ENCODE results near the gene NEK11. TPM values are rescaled to one million over a fixed set of nuclear protein-coding genes. Genes with fewer than 3 reads are reported as not detected.

The NEK11 gene
- total RNA-seq, 1 donor from 2014 or later: 9.6 TPM

DNA sequence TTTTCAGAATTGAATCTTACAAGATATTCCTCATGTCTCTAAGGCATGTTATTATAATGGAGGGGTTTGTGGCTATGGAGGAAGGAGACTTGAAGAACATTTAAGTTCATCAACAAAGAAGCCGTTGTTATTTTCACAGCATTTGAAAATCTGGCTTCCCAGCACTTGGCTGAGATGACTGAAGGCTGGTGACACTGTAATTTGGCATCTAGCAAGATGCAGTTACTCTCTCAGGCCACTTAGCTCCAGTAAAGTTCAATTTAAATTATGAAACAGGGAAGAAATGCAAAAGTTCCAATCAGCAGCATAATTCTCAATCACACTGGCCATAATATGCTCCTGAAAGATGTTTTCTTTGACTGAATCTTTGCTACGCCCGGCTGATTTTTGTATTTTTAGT lies 215.5 kb downstream of the NEK11 start:
- H3K36me3 Mint-ChIP-seq (ENCODE audit: low read depth, unreplicated experiment): no peaks in the 10 kb centered on the region
- no peaks in the 10 kb centered on the region for H3K4me1 Mint-ChIP-seq (ENCODE audit: unreplicated experiment)
- H3K4me3 Mint-ChIP-seq (ENCODE audit: unreplicated experiment): no peak overlapping the region
- H3K27ac Mint-ChIP-seq (ENCODE audit: unreplicated experiment): no peak overlapping the region
- no peaks in the 10 kb centered on the region for H3K27me3 Mint-ChIP-seq (ENCODE audit: unreplicated experiment)
- H3K9me3 Mint-ChIP-seq (ENCODE audit: unreplicated experiment): no peaks in the 10 kb centered on the region
- DNase-seq (ENCODE audit: low spot score): no peak
- TF ChIP-seq CTCF (IDR thresholded peaks at IDR 0.05; ENCODE audit: unreplicated experiment): no peak

GRCh38 chr3:131250466-131250865 lies 223.8 kb downstream of the NEK11 start:
- Mint-ChIP-seq H3K36me3 (ENCODE audit: low read depth, unreplicated experiment) (peaks cover 4% of the 10 kb centered on the region), H3K4me1 (ENCODE audit: unreplicated experiment) (no peaks in the 10 kb centered on the region), H3K9me3 (ENCODE audit: unreplicated experiment) (peaks cover 4% of the 10 kb centered on the region), H3K27me3 (ENCODE audit: unreplicated experiment) (no peaks in the 10 kb centered on the region), H3K4me3 (ENCODE audit: unreplicated experiment) (no peak overlapping the region), H3K27ac (ENCODE audit: unreplicated experiment) (no peak overlapping the region)
- TF ChIP-seq CTCF (IDR thresholded peaks at IDR 0.05; ENCODE audit: unreplicated experiment): no peak
- DNase-seq (ENCODE audit: low spot score): no peak

GRCh38 chr3:131260525-131260924 lies 233.8 kb downstream of the NEK11 start:
- DNase-seq (ENCODE audit: low spot score): no peak
- no peak for TF ChIP-seq CTCF (IDR thresholded peaks at IDR 0.05; ENCODE audit: unreplicated experiment)
- H3K27ac Mint-ChIP-seq (ENCODE audit: unreplicated experiment): no peak overlapping the region
- H3K27me3 Mint-ChIP-seq (ENCODE audit: unreplicated experiment): peaks cover 3% of the 10 kb centered on the region
- no peaks in the 10 kb centered on the region for H3K4me1 Mint-ChIP-seq (ENCODE audit: unreplicated experiment)
- no peaks in the 10 kb centered on the region for H3K36me3 Mint-ChIP-seq (ENCODE audit: low read depth, unreplicated experiment)
- no peaks in the 10 kb centered on the region for H3K9me3 Mint-ChIP-seq (ENCODE audit: unreplicated experiment)
- H3K4me3 Mint-ChIP-seq (ENCODE audit: unreplicated experiment): no peak overlapping the region

DNA sequence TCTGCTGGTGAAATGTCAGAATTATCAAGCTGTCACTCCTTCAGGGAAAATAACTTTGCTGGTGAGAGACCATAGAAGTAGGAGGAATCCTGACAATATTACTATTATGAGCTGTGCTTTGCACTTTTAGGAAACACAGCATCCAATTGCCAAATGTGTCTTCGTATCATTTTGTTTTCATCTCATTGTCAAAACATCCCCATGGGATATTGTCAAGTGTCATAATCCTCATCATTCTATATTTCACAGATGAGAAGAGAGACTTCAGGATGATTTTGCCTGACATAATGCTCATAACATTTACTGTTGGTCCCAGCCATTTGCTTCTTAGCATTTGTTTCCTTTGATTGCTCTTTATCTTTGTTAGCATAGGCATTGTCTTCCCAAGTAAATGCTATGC lies 234.4 kb downstream of the NEK11 start:
- Mint-ChIP-seq H3K27me3 (ENCODE audit: unreplicated experiment) (peaks cover 3% of the 10 kb centered on the region), H3K36me3 (ENCODE audit: low read depth, unreplicated experiment) (no peaks in the 10 kb centered on the region), H3K27ac (ENCODE audit: unreplicated experiment) (no peak overlapping the region), H3K4me3 (ENCODE audit: unreplicated experiment) (no peak overlapping the region), H3K9me3 (ENCODE audit: unreplicated experiment) (no peaks in the 10 kb centered on the region), H3K4me1 (ENCODE audit: unreplicated experiment) (no peaks in the 10 kb centered on the region)
- no peak for DNase-seq (ENCODE audit: low spot score)
- no peak for TF ChIP-seq CTCF (IDR thresholded peaks at IDR 0.05; ENCODE audit: unreplicated experiment)

DNA sequence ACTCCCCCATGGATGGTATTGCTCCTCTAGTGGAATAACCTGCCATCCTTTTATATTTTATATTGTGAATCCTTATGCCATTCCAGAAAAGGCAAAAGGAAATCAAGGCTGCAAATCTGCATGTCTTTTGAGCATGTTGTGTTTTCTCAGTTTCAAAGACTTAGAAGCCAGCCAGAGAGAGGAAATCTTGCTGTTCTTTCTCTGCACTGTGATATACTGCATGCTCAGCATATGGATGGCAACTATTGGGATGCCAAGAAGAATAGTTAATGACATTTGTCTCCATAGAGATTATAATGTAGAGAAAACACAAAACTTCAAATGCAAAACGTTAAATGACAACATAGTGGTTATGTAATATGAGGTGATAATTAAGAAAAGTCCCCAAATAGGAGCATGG lies 248.9 kb downstream of the NEK11 start:
- TF ChIP-seq CTCF (IDR thresholded peaks at IDR 0.05; ENCODE audit: unreplicated experiment): no peak
- Mint-ChIP-seq H3K4me3 (ENCODE audit: unreplicated experiment) (no peak overlapping the region), H3K27ac (ENCODE audit: unreplicated experiment) (no peak overlapping the region), H3K9me3 (ENCODE audit: unreplicated experiment) (no peaks in the 10 kb centered on the region), H3K36me3 (ENCODE audit: low read depth, unreplicated experiment) (no peaks in the 10 kb centered on the region), H3K4me1 (ENCODE audit: unreplicated experiment) (peaks cover 6% of the 10 kb centered on the region), H3K27me3 (ENCODE audit: unreplicated experiment) (no peaks in the 10 kb centered on the region)
- DNase-seq (ENCODE audit: low spot score): no peak

All from endothelial cell (in vitro differentiated cells).